ENCODE data around the gene TBC1D1. TPM values are rescaled to one million over a fixed set of nuclear protein-coding genes. Genes with fewer than 3 reads are reported as not detected.

TBC1D1 gene
- total RNA-seq, 1 experiment from 2014 or later, result 56.0 TPM

DNA sequence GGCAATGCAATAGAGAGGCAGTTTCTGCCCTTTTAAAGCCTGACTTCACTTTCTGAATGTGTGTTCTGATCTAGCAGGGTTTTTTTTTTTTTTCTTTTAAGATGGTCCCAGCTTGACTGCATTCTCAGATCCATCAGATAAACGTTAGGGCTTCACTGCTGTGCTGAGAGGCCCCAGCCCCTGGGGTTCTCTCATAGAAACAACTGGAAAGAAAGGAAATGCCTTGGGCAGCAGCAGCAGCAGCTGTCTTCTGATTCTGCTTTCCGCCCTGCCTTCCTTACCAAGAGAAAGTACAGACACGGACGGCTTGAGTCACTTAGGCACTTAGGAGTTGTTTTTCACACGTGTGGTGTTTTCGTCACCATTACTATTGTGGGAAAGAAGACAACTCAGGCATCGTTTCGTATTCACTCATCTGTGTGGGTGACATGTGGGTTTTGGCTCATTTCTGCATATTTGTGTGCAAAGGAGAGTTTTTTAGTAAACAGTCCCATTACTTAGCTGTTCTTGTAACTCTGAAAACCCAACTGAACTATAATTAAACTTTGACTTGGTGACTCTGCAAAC is 241.3 kb downstream of the TBC1D1 start:
- DNase-seq (ENCODE audit: low read depth, low spot score), result no peak
- H3K27me3 ChIP-seq (ENCODE audit: control insufficient read depth, insufficient read depth, low read length), result no peaks in the 10 kb centered on the region
- no peaks in the 10 kb centered on the region for H3K4me1 ChIP-seq (ENCODE audit: control insufficient read depth, insufficient read depth, low read length)
- no peaks in the 10 kb centered on the region for H3K9me3 ChIP-seq (ENCODE audit: control insufficient read depth, insufficient read depth, low read depth, low read length)
- TF ChIP-seq TCF7L2 (IDR thresholded peaks at IDR 0.05; ENCODE audit: low read depth, low read length), result no peak
- no peak for TF ChIP-seq POLR2AphosphoS5 (IDR thresholded peaks at IDR 0.05; ENCODE audit: low read depth, low read length)
- no peak for TF ChIP-seq SIN3A (IDR thresholded peaks at IDR 0.05; ENCODE audit: borderline replicate concordance, insufficient read depth, low read depth, low read length)
- TF ChIP-seq, protein P1, sequence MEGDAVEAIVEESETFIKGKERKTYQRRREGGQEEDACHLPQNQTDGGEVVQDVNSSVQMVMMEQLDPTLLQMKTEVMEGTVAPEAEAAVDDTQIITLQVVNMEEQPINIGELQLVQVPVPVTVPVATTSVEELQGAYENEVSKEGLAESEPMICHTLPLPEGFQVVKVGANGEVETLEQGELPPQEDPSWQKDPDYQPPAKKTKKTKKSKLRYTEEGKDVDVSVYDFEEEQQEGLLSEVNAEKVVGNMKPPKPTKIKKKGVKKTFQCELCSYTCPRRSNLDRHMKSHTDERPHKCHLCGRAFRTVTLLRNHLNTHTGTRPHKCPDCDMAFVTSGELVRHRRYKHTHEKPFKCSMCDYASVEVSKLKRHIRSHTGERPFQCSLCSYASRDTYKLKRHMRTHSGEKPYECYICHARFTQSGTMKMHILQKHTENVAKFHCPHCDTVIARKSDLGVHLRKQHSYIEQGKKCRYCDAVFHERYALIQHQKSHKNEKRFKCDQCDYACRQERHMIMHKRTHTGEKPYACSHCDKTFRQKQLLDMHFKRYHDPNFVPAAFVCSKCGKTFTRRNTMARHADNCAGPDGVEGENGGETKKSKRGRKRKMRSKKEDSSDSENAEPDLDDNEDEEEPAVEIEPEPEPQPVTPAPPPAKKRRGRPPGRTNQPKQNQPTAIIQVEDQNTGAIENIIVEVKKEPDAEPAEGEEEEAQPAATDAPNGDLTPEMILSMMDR (IDR thresholded peaks at IDR 0.05), result no peak
- TF ChIP-seq, protein P2, sequence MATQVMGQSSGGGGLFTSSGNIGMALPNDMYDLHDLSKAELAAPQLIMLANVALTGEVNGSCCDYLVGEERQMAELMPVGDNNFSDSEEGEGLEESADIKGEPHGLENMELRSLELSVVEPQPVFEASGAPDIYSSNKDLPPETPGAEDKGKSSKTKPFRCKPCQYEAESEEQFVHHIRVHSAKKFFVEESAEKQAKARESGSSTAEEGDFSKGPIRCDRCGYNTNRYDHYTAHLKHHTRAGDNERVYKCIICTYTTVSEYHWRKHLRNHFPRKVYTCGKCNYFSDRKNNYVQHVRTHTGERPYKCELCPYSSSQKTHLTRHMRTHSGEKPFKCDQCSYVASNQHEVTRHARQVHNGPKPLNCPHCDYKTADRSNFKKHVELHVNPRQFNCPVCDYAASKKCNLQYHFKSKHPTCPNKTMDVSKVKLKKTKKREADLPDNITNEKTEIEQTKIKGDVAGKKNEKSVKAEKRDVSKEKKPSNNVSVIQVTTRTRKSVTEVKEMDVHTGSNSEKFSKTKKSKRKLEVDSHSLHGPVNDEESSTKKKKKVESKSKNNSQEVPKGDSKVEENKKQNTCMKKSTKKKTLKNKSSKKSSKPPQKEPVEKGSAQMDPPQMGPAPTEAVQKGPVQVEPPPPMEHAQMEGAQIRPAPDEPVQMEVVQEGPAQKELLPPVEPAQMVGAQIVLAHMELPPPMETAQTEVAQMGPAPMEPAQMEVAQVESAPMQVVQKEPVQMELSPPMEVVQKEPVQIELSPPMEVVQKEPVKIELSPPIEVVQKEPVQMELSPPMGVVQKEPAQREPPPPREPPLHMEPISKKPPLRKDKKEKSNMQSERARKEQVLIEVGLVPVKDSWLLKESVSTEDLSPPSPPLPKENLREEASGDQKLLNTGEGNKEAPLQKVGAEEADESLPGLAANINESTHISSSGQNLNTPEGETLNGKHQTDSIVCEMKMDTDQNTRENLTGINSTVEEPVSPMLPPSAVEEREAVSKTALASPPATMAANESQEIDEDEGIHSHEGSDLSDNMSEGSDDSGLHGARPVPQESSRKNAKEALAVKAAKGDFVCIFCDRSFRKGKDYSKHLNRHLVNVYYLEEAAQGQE (IDR thresholded peaks at IDR 0.05; ENCODE audit: insufficient read depth in 1 of 2, low read depth in 2 of 2, low read length in 1 of 2), result no peak
- intact Hi-C loops (cut with micrococcal nuclease; ENCODE audit: unreplicated experiment), result no loop called here
- ChIA-PET CTCF (no interaction called here), POLR2A (no interaction called here)
- in situ Hi-C loops (cut with HindIII; ENCODE audit: low pct_unique_long_range_greater_than_20kb, low sequenced_read_pairs), result no loop called here
- no peak overlapping the region for H3K27ac ChIP-seq (ENCODE audit: low read length)
- H3K36me3 ChIP-seq (ENCODE audit: control insufficient read depth, insufficient read depth, low read length), result no peaks in the 10 kb centered on the region
- BruUV-seq (replicated peaks), result no TSS peak
- ATAC-seq, result no peak
- H3K4me3 ChIP-seq (ENCODE audit: low read depth in 2 of 2, low read length in 2 of 2), result no peak overlapping the region

GRCh38 chr4:38132843-38133662 is 242.2 kb downstream of the TBC1D1 start:
- CTCF ChIA-PET, result no interaction called here
- no peaks in the 10 kb centered on the region for H3K27me3 ChIP-seq (ENCODE audit: control insufficient read depth, insufficient read depth, low read length)
- POLR2A ChIA-PET, result no interaction called here
- intact Hi-C loops (cut with micrococcal nuclease; ENCODE audit: unreplicated experiment) (no loop called here), in situ Hi-C loops (cut with HindIII; ENCODE audit: low pct_unique_long_range_greater_than_20kb, low sequenced_read_pairs) (no loop called here)
- H3K27ac ChIP-seq (ENCODE audit: low read length), result no peak overlapping the region
- BruUV-seq (replicated peaks), result no TSS peak
- H3K4me3 ChIP-seq (ENCODE audit: low read depth in 2 of 2, low read length in 2 of 2), result no peak overlapping the region
- TF ChIP-seq, protein P1 (IDR thresholded peaks at IDR 0.05), result no peak
- TF ChIP-seq POLR2AphosphoS5 (IDR thresholded peaks at IDR 0.05; ENCODE audit: low read depth, low read length), result no peak
- TF ChIP-seq TCF7L2 (IDR thresholded peaks at IDR 0.05; ENCODE audit: low read depth, low read length), result no peak
- TF ChIP-seq SIN3A (IDR thresholded peaks at IDR 0.05; ENCODE audit: borderline replicate concordance, insufficient read depth, low read depth, low read length), result no peak
- TF ChIP-seq, protein P2 (IDR thresholded peaks at IDR 0.05; ENCODE audit: insufficient read depth in 1 of 2, low read depth in 2 of 2, low read length in 1 of 2), result no peak
- no peaks in the 10 kb centered on the region for H3K9me3 ChIP-seq (ENCODE audit: control insufficient read depth, insufficient read depth, low read depth, low read length)
- ATAC-seq (no peak), DNase-seq (ENCODE audit: low read depth, low spot score) (no peak)
- no peaks in the 10 kb centered on the region for H3K4me1 ChIP-seq (ENCODE audit: control insufficient read depth, insufficient read depth, low read length)
- H3K36me3 ChIP-seq (ENCODE audit: control insufficient read depth, insufficient read depth, low read length), result no peaks in the 10 kb centered on the region
